HepG2 (cell line): ENCODE results near the gene AVPR2. TPM values are rescaled to one million over a fixed set of nuclear protein-coding genes. Genes with fewer than 3 reads are reported as not detected.

Experiments
- ATAD3A ChIP-seq: sonication (generic); formaldehyde crosslinking; IDR thresholded peaks from 2 replicates; pipeline ENCODE4 v1.4.0; 2020; ENCODE audit warnings: missing genetic modification reagents
- CENPT ChIP-seq: sonication (generic); formaldehyde crosslinking; IDR thresholded peaks from 2 replicates; pipeline ENCODE4 v1.8.0; 2022; ENCODE audit warnings: low read depth, mild to moderate bottlenecking, moderate library complexity, missing genetic modification reagents
- GPN1 ChIP-seq: sonication (generic); formaldehyde crosslinking; IDR thresholded peaks from 2 replicates; pipeline ENCODE4 v1.5.1; 2020; ENCODE audit warnings: missing genetic modification reagents, borderline replicate concordance
- HHEX ChIP-seq: IDR thresholded peaks from 2 replicates; pipeline ENCODE4 v1.6.1; 2016; ENCODE audit warnings: control low read depth
- KDM2A ChIP-seq: sonication (generic); formaldehyde crosslinking; IDR thresholded peaks from 2 replicates; pipeline ENCODE4 v1.4.0; 2020; ENCODE audit warnings: low read depth, missing genetic modification reagents, borderline replicate concordance
- MAFF ChIP-seq: IDR thresholded peaks from 2 replicates; pipeline ENCODE4 v1.6.1; 2011; ENCODE audit warnings: low read depth, low read length, improper control_type of control experiment
- MEF2D ChIP-seq: sonication (generic); formaldehyde crosslinking; IDR thresholded peaks from 2 replicates; pipeline ENCODE4 v1.5.1; 2020; ENCODE audit warnings: mild to moderate bottlenecking, missing genetic modification reagents
- MTA3 ChIP-seq: sonication (generic); formaldehyde crosslinking; IDR thresholded peaks from 2 replicates; pipeline ENCODE4 v1.4.0; 2020; ENCODE audit warnings: missing genetic modification reagents
- MYNN ChIP-seq: sonication (generic); formaldehyde crosslinking; IDR thresholded peaks from 2 replicates; pipeline ENCODE4 v1.4.0; 2020; ENCODE audit warnings: mild to moderate bottlenecking, low read depth, missing genetic modification reagents
- NFYC ChIP-seq: IDR thresholded peaks from 2 replicates; pipeline ENCODE4 v1.6.1; 2016; ENCODE audit warnings: missing genetic modification reagents, missing compliant biosample characterization
- NKX3-1 ChIP-seq: sonication (generic); formaldehyde crosslinking; IDR thresholded peaks from 2 replicates; pipeline ENCODE4 v1.5.0; 2020; ENCODE audit warnings: missing genetic modification reagents
- POGZ ChIP-seq: sonication (generic); formaldehyde crosslinking; IDR thresholded peaks from 2 replicates; pipeline ENCODE4 v1.4.0; 2020; ENCODE audit warnings: mild to moderate bottlenecking, missing genetic modification reagents
- POLR2AphosphoS2 ChIP-seq: IDR thresholded peaks from 2 replicates; pipeline ENCODE4 v1.6.1; 2011; ENCODE audit warnings: low read depth, low read length, improper control_type of control experiment
- RXRB ChIP-seq: IDR thresholded peaks from 2 replicates; pipeline ENCODE4 v1.6.1; 2016; ENCODE audit warnings: borderline replicate concordance, missing genetic modification reagents, missing compliant biosample characterization
- STAT5B ChIP-seq: sonication (generic); formaldehyde crosslinking; IDR thresholded peaks from 2 replicates; pipeline ENCODE4 v1.4.0; 2020; ENCODE audit warnings: missing genetic modification reagents
- ZFP36 ChIP-seq: fragments of 150-350 bp; IDR thresholded peaks from 2 replicates; pipeline ENCODE4 v1.6.1; 2018; ENCODE audit warnings: borderline replicate concordance, low read length, low read depth; ENCODE audit not compliant: partially characterized antibody
- ZNF253 ChIP-seq: sonication (generic); formaldehyde crosslinking; IDR thresholded peaks from 2 replicates; pipeline ENCODE4 v1.8.0; 2022; ENCODE audit warnings: mild to moderate bottlenecking, missing genetic modification reagents, borderline replicate concordance
- ZNF33A ChIP-seq: sonication (generic); formaldehyde crosslinking; IDR thresholded peaks from 2 replicates; pipeline ENCODE4 v1.5.1; 2020; ENCODE audit warnings: missing genetic modification reagents, mild to moderate bottlenecking, moderate library complexity, borderline replicate concordance
- ZNF354B ChIP-seq: sonication (generic); formaldehyde crosslinking; IDR thresholded peaks from 2 replicates; pipeline ENCODE4 v1.8.0; 2022; ENCODE audit warnings: mild to moderate bottlenecking, missing genetic modification reagents
- ZNF562 ChIP-seq: sonication (generic); formaldehyde crosslinking; IDR thresholded peaks from 2 replicates; pipeline ENCODE4 v1.8.0; 2022; ENCODE audit warnings: missing genetic modification reagents, borderline replicate concordance
- ZNF563 ChIP-seq: sonication (generic); formaldehyde crosslinking; IDR thresholded peaks from 2 replicates; pipeline ENCODE4 v1.8.0; 2022; ENCODE audit warnings: mild to moderate bottlenecking, moderate library complexity, missing genetic modification reagents
- ZNF619 ChIP-seq: sonication (generic); formaldehyde crosslinking; IDR thresholded peaks from 2 replicates; pipeline ENCODE4 v1.4.0; 2020; ENCODE audit warnings: mild to moderate bottlenecking, missing genetic modification reagents
- ZNF724P ChIP-seq: sonication (generic); formaldehyde crosslinking; IDR thresholded peaks from 2 replicates; pipeline ENCODE4 v1.8.0; 2022; ENCODE audit warnings: missing genetic modification reagents, borderline replicate concordance
- ZNF841 ChIP-seq: sonication (generic); formaldehyde crosslinking; IDR thresholded peaks from 2 replicates; pipeline ENCODE4 v1.8.1; 2023; ENCODE audit warnings: missing genetic modification reagents, borderline replicate concordance
- ZSCAN30 ChIP-seq: sonication (generic); formaldehyde crosslinking; IDR thresholded peaks from 2 replicates; pipeline ENCODE4 v1.5.0; 2020; ENCODE audit warnings: mild to moderate bottlenecking, missing genetic modification reagents
- ZSCAN9 ChIP-seq: IDR thresholded peaks from 2 replicates; pipeline ENCODE4 v1.6.1; 2016; ENCODE audit warnings: borderline replicate concordance
- polyA plus RNA-seq, 8 experiments: library from polyadenylated mRNA; depleted of rRNA in 3 of 8; stranded (reverse) in 7 of 8; unstranded in 1 of 8; fragments of >200 nt; fragmentation: Illumina TruSeq in 4 of 8; extraction: Trizol in 4 of 8; gene quantifications; 2 replicates each; pipeline versions ENCODE4 v1.2.1 to v1.2.3, GENCODE V29; 2011 to 2016; ENCODE audit warnings: low read depth in 4 of 8, missing spikeins in 1 of 8, mixed read lengths in 1 of 8; ENCODE audit not compliant: insufficient read depth in 1 of 8
- total RNA-seq, 5 experiments: library from RNA; depleted of rRNA; stranded (reverse); fragments of >200 nt; fragmentation: Illumina TruSeq; extraction: Trizol; gene quantifications; 2 replicates each; pipeline ENCODE4 v1.2.3, GENCODE V29; 2016; ENCODE audit warnings: low read depth in 1 of 5
- TF ChIP-seq, protein P1 (sequence below): sonication (generic); formaldehyde crosslinking; IDR thresholded peaks from 2 replicates; pipeline ENCODE4 v1.5.0; 2020; ENCODE audit warnings: missing genetic modification reagents
- TF ChIP-seq, protein P2 (sequence below): fragments of 450-650 bp; IDR thresholded peaks from 2 replicates; pipeline ENCODE4 v1.6.1; 2017
- TF ChIP-seq, protein P3 (sequence below): sonication (generic); formaldehyde crosslinking; IDR thresholded peaks from 2 replicates; pipeline ENCODE4 v1.5.0; 2020; ENCODE audit warnings: missing genetic modification reagents

Gene AVPR2
- total and polyA plus RNA-seq, 2 of the 13 experiments (the other 11 are each of a cell fraction or from before 2014, with no cell fraction given) = not detected

DNA sequence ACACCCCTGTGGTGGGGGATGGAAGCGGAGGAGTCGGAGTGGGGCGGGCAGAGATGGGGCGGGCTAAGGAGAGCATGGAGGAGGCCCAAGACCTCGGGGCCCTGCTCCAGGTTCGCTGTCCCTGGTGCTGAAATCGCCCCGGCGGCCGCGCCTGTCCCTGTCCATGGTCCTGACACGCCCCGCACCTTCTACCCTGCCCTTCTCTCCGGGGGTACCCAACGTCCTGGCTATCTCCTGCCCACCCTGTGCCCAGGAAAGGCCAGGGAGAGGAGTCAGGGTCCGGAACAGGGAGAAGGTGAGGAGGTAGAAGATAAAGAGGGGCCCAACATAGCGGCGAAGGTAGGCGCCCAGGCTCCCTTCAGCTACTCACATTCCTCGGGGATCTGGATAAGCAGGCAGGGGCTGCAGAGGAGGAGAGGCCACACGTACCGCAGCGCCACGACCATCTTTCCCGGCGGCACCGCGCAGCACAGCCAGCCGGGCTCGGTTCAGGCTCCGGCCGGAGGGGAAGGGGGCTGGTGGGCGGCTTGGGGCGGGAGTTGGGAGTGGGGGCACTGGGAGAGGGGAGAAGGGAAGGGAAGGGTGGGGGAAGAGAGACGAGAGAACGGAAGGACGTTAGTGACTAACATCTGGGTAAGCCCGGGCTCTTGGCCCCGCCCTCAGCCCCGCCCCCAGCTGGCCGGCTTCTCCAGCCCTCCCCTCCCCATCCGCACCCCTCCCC is 28.9 kb upstream of the AVPR2 start (continued):
- peak; percentile 99 for TF ChIP-seq STAT5B (CRISPR knock-in tag)
- peak; percentile 98 for TF ChIP-seq ZNF33A (CRISPR knock-in tag)
- 0 out of 2 replicates have a peak, but pooled peaks have one; percentile 45 for TF ChIP-seq POGZ (CRISPR knock-in tag)
- TF ChIP-seq ZNF841 (CRISPR knock-in tag) = peak; percentile 95
- TF ChIP-seq ZNF619 = peak; percentile 87
- TF ChIP-seq MTA3 = peak; percentile 95
- peak; percentile 100 for TF ChIP-seq ZSCAN9 (CRISPR knock-in tag)
- no peak for TF ChIP-seq ZFP36
- TF ChIP-seq, protein P1, sequence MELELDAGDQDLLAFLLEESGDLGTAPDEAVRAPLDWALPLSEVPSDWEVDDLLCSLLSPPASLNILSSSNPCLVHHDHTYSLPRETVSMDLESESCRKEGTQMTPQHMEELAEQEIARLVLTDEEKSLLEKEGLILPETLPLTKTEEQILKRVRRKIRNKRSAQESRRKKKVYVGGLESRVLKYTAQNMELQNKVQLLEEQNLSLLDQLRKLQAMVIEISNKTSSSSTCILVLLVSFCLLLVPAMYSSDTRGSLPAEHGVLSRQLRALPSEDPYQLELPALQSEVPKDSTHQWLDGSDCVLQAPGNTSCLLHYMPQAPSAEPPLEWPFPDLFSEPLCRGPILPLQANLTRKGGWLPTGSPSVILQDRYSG (CRISPR knock-in tag) = peak; percentile 100
- TF ChIP-seq, protein P2, sequence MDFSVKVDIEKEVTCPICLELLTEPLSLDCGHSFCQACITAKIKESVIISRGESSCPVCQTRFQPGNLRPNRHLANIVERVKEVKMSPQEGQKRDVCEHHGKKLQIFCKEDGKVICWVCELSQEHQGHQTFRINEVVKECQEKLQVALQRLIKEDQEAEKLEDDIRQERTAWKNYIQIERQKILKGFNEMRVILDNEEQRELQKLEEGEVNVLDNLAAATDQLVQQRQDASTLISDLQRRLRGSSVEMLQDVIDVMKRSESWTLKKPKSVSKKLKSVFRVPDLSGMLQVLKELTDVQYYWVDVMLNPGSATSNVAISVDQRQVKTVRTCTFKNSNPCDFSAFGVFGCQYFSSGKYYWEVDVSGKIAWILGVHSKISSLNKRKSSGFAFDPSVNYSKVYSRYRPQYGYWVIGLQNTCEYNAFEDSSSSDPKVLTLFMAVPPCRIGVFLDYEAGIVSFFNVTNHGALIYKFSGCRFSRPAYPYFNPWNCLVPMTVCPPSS = no peak
- TF ChIP-seq GPN1 (CRISPR knock-in tag) = peak; percentile 99
- TF ChIP-seq, protein P3, sequence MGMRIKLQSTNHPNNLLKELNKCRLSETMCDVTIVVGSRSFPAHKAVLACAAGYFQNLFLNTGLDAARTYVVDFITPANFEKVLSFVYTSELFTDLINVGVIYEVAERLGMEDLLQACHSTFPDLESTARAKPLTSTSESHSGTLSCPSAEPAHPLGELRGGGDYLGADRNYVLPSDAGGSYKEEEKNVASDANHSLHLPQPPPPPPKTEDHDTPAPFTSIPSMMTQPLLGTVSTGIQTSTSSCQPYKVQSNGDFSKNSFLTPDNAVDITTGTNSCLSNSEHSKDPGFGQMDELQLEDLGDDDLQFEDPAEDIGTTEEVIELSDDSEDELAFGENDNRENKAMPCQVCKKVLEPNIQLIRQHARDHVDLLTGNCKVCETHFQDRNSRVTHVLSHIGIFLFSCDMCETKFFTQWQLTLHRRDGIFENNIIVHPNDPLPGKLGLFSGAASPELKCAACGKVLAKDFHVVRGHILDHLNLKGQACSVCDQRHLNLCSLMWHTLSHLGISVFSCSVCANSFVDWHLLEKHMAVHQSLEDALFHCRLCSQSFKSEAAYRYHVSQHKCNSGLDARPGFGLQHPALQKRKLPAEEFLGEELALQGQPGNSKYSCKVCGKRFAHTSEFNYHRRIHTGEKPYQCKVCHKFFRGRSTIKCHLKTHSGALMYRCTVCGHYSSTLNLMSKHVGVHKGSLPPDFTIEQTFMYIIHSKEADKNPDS (CRISPR knock-in tag) = peak; percentile 98
- peak; percentile 99 for TF ChIP-seq KDM2A (CRISPR knock-in tag)
- no peak for TF ChIP-seq POLR2AphosphoS2
- TF ChIP-seq ZNF354B (CRISPR knock-in tag) = peak; percentile 100
- TF ChIP-seq MYNN (CRISPR knock-in tag) = peak; percentile 99
- TF ChIP-seq NKX3-1 (CRISPR knock-in tag) = peak; percentile 100
- peak; percentile 94 for TF ChIP-seq RXRB (CRISPR knock-in tag)
- peak; percentile 99 for TF ChIP-seq ZNF253
- peak; percentile 99 for TF ChIP-seq MEF2D
- TF ChIP-seq NFYC = peak; percentile 62
- TF ChIP-seq MAFF = no peak
- peak; percentile 70; the same call in 1 of the 2 replicates for TF ChIP-seq ZNF562 (CRISPR knock-in tag)
- peak; percentile 99 for TF ChIP-seq ZSCAN30 (CRISPR knock-in tag)
- peak; percentile 99 for TF ChIP-seq CENPT (CRISPR knock-in tag)
- TF ChIP-seq ATAD3A (CRISPR knock-in tag) = peak; percentile 99
- TF ChIP-seq ZNF724P = peak; percentile 97; the same call in 1 of the 2 replicates
- TF ChIP-seq ZNF563 (CRISPR knock-in tag) = peak; percentile 100
- peak; percentile 73 for TF ChIP-seq HHEX (CRISPR knock-in tag)
